Liver (tissue), 9 donors: Measurements from ENCODE around the gene ERI2. TPM values are rescaled to one million over a fixed set of nuclear protein-coding genes. Genes with fewer than 3 reads are reported as not detected.

Source experiments
- DNase-seq: peaks from one replicate; pipeline ENCODE4 v3.0.0-alpha.2; 2017; ENCODE audit warnings: low spot score
- H3K27ac ChIP-seq, 2 donors: one replicate each; pipeline ENCODE4 v1.7.0; 2013; ENCODE audit warnings: inconsistent platforms in 2 of 2, low read length in 2 of 2, control low read depth in 1 of 2, low read depth in 1 of 2, mild to moderate bottlenecking in 1 of 2
- H3K27me3 ChIP-seq, 4 donors: one replicate each; pipeline versions ENCODE4 v1.6.1 to v1.7.0; 2013; ENCODE audit warnings: low read length in 3 of 4, inconsistent platforms in 1 of 4, mild to moderate bottlenecking in 1 of 4, moderate library complexity in 1 of 4; ENCODE audit not compliant: control insufficient read depth in 4 of 4, insufficient read depth in 4 of 4
- H3K36me3 ChIP-seq, 4 donors: one replicate each; pipeline versions ENCODE4 v1.6.1 to v1.7.0; 2013; ENCODE audit warnings: low read length in 3 of 4, mild to moderate bottlenecking in 3 of 4, low read depth in 1 of 4, moderate library complexity in 1 of 4; ENCODE audit not compliant: control insufficient read depth in 4 of 4, insufficient read depth in 3 of 4
- H3K4me1 ChIP-seq, 4 donors: one replicate each; pipeline versions ENCODE4 v1.6.1 to v1.7.0; 2013; ENCODE audit warnings: low read length in 3 of 4, mild to moderate bottlenecking in 3 of 4, moderate library complexity in 1 of 4; ENCODE audit not compliant: control insufficient read depth in 4 of 4, insufficient read depth in 4 of 4
- H3K4me3 ChIP-seq, 3 donors: one replicate each; pipeline versions ENCODE4 v1.6.1 to v1.7.0; 2013; ENCODE audit warnings: low read length in 3 of 3, control low read depth in 1 of 3, low read depth in 1 of 3, mild to moderate bottlenecking in 1 of 3
- H3K9ac ChIP-seq, 2 donors: one replicate each; pipeline ENCODE4 v1.7.0; 2013; ENCODE audit warnings: low read length in 2 of 2, mild to moderate bottlenecking in 2 of 2, moderate library complexity in 2 of 2, control low read depth in 1 of 2, low read depth in 1 of 2
- H3K9me3 ChIP-seq, 4 donors: one replicate each; pipeline versions ENCODE4 v1.6.1 to v1.7.0; 2013; ENCODE audit warnings: low read length in 3 of 4; ENCODE audit not compliant: control insufficient read depth in 4 of 4
- EGR1 ChIP-seq, 2 donors: IDR thresholded peaks; 2 replicates each; pipeline ENCODE4 v1.6.1; 2016 to 2018; ENCODE audit warnings: antibody characterized with exemption in 2 of 2, low read depth in 2 of 2
- FOXA1 ChIP-seq: IDR thresholded peaks from 2 replicates; pipeline ENCODE4 v1.6.1; 2016; ENCODE audit warnings: antibody characterized with exemption
- FOXA2 ChIP-seq: IDR thresholded peaks from 2 replicates; pipeline ENCODE4 v1.6.1; 2016; ENCODE audit warnings: antibody characterized with exemption
- GABPA ChIP-seq, 2 donors: IDR thresholded peaks in 1 of 2; conservative IDR thresholded peaks in 1 of 2; 2 replicates each; pipeline ENCODE4 v1.6.1; 2016; ENCODE audit warnings: antibody characterized with exemption in 2 of 2, mild to moderate bottlenecking in 1 of 2, moderate library complexity in 1 of 2
- HNF4A ChIP-seq, 2 donors: conservative IDR thresholded peaks; 2 replicates each; pipeline ENCODE4 v1.6.1; 2016; ENCODE audit warnings: antibody characterized with exemption in 2 of 2, mild to moderate bottlenecking in 2 of 2
- HNF4G ChIP-seq: IDR thresholded peaks from 2 replicates; pipeline ENCODE4 v1.6.1; 2016; ENCODE audit warnings: antibody characterized with exemption
- JUND ChIP-seq, 2 donors: IDR thresholded peaks; 2 replicates each; pipeline ENCODE4 v1.6.1; 2016; ENCODE audit warnings: antibody characterized with exemption in 2 of 2
- NR2F2 ChIP-seq: IDR thresholded peaks from 2 replicates; pipeline ENCODE4 v1.6.1; 2016; ENCODE audit warnings: antibody characterized with exemption
- RAD21 ChIP-seq, 2 donors: IDR thresholded peaks; 2 replicates each; pipeline ENCODE4 v1.6.1; 2016; ENCODE audit warnings: antibody characterized with exemption in 2 of 2, mild to moderate bottlenecking in 2 of 2
- RXRA ChIP-seq, 2 donors: IDR thresholded peaks; 2 replicates each; pipeline ENCODE4 v1.6.1; 2017 to 2018; ENCODE audit warnings: antibody characterized with exemption in 2 of 2, mild to moderate bottlenecking in 1 of 2
- SP1 ChIP-seq: IDR thresholded peaks from 2 replicates; pipeline ENCODE4 v1.6.1; 2018; ENCODE audit warnings: antibody characterized with exemption, mild to moderate bottlenecking
- TAF1 ChIP-seq: conservative IDR thresholded peaks from 2 replicates; pipeline ENCODE4 v1.6.1; 2016; ENCODE audit warnings: antibody characterized with exemption, mild to moderate bottlenecking
- YY1 ChIP-seq: IDR thresholded peaks from 2 replicates; pipeline ENCODE4 v1.6.1; 2016; ENCODE audit warnings: antibody characterized with exemption, mild to moderate bottlenecking
- WGBS: extraction: QIAGEN DNeasy Blood & Tissue Kit; methylation state at CpG from one replicate; pipeline ENCODE4 v1.1.7; 2013; 5-methylcytosine and 5-hydroxymethylcytosine counted together
- polyA plus RNA-seq, 2 donors: library from polyadenylated mRNA; stranded (reverse) in 1 of 2; unstranded in 1 of 2; fragments of 200-250 nt in 1 of 2; fragments of >200 nt in 1 of 2; fragmentation: Nextera tagmentation in 1 of 2; extraction: Ambion mirVana in 1 of 2; gene quantifications; one replicate each; pipeline versions ENCODE4 v1.2.1 to v1.2.3, GENCODE V29; 2013 to 2015
- total RNA-seq, 2 donors: library from RNA; depleted of rRNA; stranded (reverse); fragments of >200 nt; gene quantifications; one replicate each; pipeline ENCODE4 v1.2.3, GENCODE V29; 2014
- TF ChIP-seq, protein P1 (sequence below): IDR thresholded peaks from 2 replicates; pipeline ENCODE4 v1.6.1; 2016; ENCODE audit warnings: antibody characterized with exemption, mild to moderate bottlenecking
- TF ChIP-seq, protein P2 (sequence below): IDR thresholded peaks from 2 replicates; pipeline ENCODE4 v1.6.1; 2016; ENCODE audit warnings: antibody characterized with exemption
- TF ChIP-seq, protein P3 (sequence below): IDR thresholded peaks from 2 replicates; pipeline ENCODE4 v1.6.1; 2016; ENCODE audit warnings: antibody characterized with exemption
- TF ChIP-seq, protein P4 (sequence below): IDR thresholded peaks from 2 replicates; pipeline ENCODE4 v1.6.1; 2016; ENCODE audit warnings: antibody characterized with exemption
- TF ChIP-seq, protein P5 (sequence below): fragments of 150-350 bp; IDR thresholded peaks from 2 replicates; pipeline ENCODE4 v1.5.1; 2017; ENCODE audit warnings: improper control_type of control experiment, low read depth, low read length; ENCODE audit not compliant: missing input control
- donor health status: healthy.
- donor health status: healthy.
- donor health status: healthy.
- donor health status: healthy.
- donor health status: healthy.

Gene ERI2
- total and polyA plus RNA-seq, 4 donors, result 8.8 to 79.1 (median 19.1) TPM

DNA sequence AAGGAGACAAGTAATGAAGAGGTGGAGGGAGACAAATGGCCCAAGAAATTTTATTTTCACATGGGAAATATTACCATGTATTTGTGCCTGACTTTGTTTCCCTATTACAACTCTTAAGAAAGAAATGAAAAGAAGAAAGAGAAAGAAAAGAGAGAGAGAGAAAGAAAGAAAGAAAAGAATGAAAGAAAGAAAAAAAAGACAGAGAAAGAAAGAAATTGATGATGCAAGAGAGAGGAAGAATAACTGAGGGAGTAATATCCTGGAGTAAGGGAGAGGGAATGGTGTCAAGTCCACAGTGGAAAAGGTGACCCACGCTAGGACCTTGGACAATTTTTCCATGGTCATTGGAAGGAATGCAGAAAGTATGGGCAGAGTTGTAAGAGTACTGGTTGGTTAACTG is 52.5 kb downstream of the ERI2 start (continued):
- TF ChIP-seq, protein P1, sequence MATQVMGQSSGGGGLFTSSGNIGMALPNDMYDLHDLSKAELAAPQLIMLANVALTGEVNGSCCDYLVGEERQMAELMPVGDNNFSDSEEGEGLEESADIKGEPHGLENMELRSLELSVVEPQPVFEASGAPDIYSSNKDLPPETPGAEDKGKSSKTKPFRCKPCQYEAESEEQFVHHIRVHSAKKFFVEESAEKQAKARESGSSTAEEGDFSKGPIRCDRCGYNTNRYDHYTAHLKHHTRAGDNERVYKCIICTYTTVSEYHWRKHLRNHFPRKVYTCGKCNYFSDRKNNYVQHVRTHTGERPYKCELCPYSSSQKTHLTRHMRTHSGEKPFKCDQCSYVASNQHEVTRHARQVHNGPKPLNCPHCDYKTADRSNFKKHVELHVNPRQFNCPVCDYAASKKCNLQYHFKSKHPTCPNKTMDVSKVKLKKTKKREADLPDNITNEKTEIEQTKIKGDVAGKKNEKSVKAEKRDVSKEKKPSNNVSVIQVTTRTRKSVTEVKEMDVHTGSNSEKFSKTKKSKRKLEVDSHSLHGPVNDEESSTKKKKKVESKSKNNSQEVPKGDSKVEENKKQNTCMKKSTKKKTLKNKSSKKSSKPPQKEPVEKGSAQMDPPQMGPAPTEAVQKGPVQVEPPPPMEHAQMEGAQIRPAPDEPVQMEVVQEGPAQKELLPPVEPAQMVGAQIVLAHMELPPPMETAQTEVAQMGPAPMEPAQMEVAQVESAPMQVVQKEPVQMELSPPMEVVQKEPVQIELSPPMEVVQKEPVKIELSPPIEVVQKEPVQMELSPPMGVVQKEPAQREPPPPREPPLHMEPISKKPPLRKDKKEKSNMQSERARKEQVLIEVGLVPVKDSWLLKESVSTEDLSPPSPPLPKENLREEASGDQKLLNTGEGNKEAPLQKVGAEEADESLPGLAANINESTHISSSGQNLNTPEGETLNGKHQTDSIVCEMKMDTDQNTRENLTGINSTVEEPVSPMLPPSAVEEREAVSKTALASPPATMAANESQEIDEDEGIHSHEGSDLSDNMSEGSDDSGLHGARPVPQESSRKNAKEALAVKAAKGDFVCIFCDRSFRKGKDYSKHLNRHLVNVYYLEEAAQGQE, result no peak
- no peak for TF ChIP-seq JUND (IDR thresholded peaks at IDR 0.05)
- TF ChIP-seq SP1, result no peak
- TF ChIP-seq RAD21 (IDR thresholded peaks at IDR 0.05), result no peak
- TF ChIP-seq HNF4G, result no peak
- TF ChIP-seq GABPA (IDR thresholded peaks at IDR 0.05 in 1 of 2, conservative IDR thresholded peaks at IDR 0.05 in 1 of 2), result no peak
- TF ChIP-seq EGR1 (IDR thresholded peaks at IDR 0.05; ENCODE audit: low read depth in 2 of 2), result no peak
- no peak for TF ChIP-seq NR2F2

DNA sequence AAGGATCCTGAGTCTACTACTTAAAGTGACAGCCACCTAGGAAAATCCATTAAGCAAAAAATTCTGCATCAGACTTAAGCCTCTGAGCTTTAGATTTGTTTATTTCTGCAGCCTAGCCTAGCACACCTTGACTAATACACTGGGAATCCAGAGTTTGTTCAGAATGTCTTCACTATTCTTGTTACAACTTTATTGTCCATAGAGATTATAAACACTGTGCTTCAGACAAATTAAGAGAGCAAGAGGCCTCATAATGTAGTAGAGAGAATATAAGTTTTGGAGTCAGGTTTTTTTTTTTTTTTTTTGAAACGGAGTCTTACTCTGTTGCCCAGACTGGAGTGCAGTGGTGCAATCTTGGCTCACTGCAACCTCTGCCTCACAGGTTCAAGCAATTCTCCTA is 55.7 kb downstream of the ERI2 start:
- H3K27ac ChIP-seq, result no peak overlapping the region
- no peaks in the 10 kb centered on the region for H3K9me3 ChIP-seq
- no peaks in the 10 kb centered on the region for H3K4me1 ChIP-seq
- 82% methylated on average over 1 of the region's 1 CpG for WGBS
- TF ChIP-seq, protein P2, sequence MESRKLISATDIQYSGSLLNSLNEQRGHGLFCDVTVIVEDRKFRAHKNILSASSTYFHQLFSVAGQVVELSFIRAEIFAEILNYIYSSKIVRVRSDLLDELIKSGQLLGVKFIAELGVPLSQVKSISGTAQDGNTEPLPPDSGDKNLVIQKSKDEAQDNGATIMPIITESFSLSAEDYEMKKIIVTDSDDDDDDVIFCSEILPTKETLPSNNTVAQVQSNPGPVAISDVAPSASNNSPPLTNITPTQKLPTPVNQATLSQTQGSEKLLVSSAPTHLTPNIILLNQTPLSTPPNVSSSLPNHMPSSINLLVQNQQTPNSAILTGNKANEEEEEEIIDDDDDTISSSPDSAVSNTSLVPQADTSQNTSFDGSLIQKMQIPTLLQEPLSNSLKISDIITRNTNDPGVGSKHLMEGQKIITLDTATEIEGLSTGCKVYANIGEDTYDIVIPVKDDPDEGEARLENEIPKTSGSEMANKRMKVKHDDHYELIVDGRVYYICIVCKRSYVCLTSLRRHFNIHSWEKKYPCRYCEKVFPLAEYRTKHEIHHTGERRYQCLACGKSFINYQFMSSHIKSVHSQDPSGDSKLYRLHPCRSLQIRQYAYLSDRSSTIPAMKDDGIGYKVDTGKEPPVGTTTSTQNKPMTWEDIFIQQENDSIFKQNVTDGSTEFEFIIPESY, result no peak
- TF ChIP-seq JUND (IDR thresholded peaks at IDR 0.05) (no peak), FOXA1 (no peak), TAF1 (no peak), RXRA (IDR thresholded peaks at IDR 0.05) (no peak), SP1 (no peak), HNF4A (conservative IDR thresholded peaks at IDR 0.05) (no peak), YY1 (no peak), NR2F2 (no peak), FOXA2 (no peak), RAD21 (IDR thresholded peaks at IDR 0.05) (no peak), GABPA (IDR thresholded peaks at IDR 0.05 in 1 of 2, conservative IDR thresholded peaks at IDR 0.05 in 1 of 2) (no peak), EGR1 (IDR thresholded peaks at IDR 0.05; ENCODE audit: low read depth in 2 of 2) (no peak)
- TF ChIP-seq, protein P3, sequence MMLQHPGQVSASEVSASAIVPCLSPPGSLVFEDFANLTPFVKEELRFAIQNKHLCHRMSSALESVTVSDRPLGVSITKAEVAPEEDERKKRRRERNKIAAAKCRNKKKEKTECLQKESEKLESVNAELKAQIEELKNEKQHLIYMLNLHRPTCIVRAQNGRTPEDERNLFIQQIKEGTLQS, result no peak
- TF ChIP-seq, protein P4, sequence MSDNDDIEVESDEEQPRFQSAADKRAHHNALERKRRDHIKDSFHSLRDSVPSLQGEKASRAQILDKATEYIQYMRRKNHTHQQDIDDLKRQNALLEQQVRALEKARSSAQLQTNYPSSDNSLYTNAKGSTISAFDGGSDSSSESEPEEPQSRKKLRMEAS, result no peak
- TF ChIP-seq, protein P5, sequence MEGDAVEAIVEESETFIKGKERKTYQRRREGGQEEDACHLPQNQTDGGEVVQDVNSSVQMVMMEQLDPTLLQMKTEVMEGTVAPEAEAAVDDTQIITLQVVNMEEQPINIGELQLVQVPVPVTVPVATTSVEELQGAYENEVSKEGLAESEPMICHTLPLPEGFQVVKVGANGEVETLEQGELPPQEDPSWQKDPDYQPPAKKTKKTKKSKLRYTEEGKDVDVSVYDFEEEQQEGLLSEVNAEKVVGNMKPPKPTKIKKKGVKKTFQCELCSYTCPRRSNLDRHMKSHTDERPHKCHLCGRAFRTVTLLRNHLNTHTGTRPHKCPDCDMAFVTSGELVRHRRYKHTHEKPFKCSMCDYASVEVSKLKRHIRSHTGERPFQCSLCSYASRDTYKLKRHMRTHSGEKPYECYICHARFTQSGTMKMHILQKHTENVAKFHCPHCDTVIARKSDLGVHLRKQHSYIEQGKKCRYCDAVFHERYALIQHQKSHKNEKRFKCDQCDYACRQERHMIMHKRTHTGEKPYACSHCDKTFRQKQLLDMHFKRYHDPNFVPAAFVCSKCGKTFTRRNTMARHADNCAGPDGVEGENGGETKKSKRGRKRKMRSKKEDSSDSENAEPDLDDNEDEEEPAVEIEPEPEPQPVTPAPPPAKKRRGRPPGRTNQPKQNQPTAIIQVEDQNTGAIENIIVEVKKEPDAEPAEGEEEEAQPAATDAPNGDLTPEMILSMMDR, result no peak
- TF ChIP-seq, protein P1, result no peak
- no peaks in the 10 kb centered on the region for H3K27me3 ChIP-seq
- H3K36me3 ChIP-seq, result no peaks in the 10 kb centered on the region
- DNase-seq, result no peak
- H3K9ac ChIP-seq, result no peak overlapping the region
- no peak overlapping the region for H3K4me3 ChIP-seq
